Fibroblast of peridontal ligament (primary cell): ENCODE data around the gene CELF2.

Source experiments
- DNase-seq: peaks from one replicate; pipeline ENCODE4 v3.0.0-alpha.2; 2010; ENCODE audit errors: extremely low read depth

CELF2 gene

GRCh38 chr10:11245981-11246590, 228.4 kb downstream of the CELF2 start:
- no peak for DNase-seq

GRCh38 chr10:11246752-11247467, 229.2 kb downstream of the CELF2 start:
- no peak for DNase-seq

GRCh38 chr10:11249152-11249807, 231.6 kb downstream of the CELF2 start:
- DNase-seq: no peak

- no peak for DNase-seq
Observed at GRCh38 chr10:11249808-11250195, 232.1 kb downstream of the CELF2 start.

- no peak for DNase-seq
Observed at GRCh38 chr10:11250304-11250703, 232.6 kb downstream of the CELF2 start.

- no peak for DNase-seq
Observed at GRCh38 chr10:11252887-11253286, 235.2 kb downstream of the CELF2 start.

GRCh38 chr10:11253385-11254002, 235.8 kb downstream of the CELF2 start:
- no peak for DNase-seq

GRCh38 chr10:11255156-11255555, 237.5 kb downstream of the CELF2 start:
- DNase-seq: no peak

- no peak for DNase-seq
Observed at GRCh38 chr10:11255796-11256444, 238.2 kb downstream of the CELF2 start.

- no peak for DNase-seq
Observed at GRCh38 chr10:11256896-11257295, 239.2 kb downstream of the CELF2 start.

- DNase-seq: no peak
Observed at GRCh38 chr10:11257440-11258090, 239.9 kb downstream of the CELF2 start.

GRCh38 chr10:11260170-11260569, 242.5 kb downstream of the CELF2 start:
- no peak for DNase-seq

- DNase-seq: no peak
Observed at GRCh38 chr10:11261143-11261542, 243.5 kb downstream of the CELF2 start.

- no peak for DNase-seq
Observed at GRCh38 chr10:11261687-11262493, 244.2 kb downstream of the CELF2 start.

- DNase-seq: no peak
Observed at GRCh38 chr10:11262494-11263345, 245.0 kb downstream of the CELF2 start.

- DNase-seq: no peak
Observed at GRCh38 chr10:11263767-11264166, 246.1 kb downstream of the CELF2 start.

GRCh38 chr10:11264296-11265048, 246.8 kb downstream of the CELF2 start:
- DNase-seq: no peak

- no peak for DNase-seq
Observed at GRCh38 chr10:11265484-11265883, 247.8 kb downstream of the CELF2 start.

GRCh38 chr10:11266426-11266825, 248.8 kb downstream of the CELF2 start:
- DNase-seq: no peak
